ENCODE measurements around the gene PLCL2.

DNA sequence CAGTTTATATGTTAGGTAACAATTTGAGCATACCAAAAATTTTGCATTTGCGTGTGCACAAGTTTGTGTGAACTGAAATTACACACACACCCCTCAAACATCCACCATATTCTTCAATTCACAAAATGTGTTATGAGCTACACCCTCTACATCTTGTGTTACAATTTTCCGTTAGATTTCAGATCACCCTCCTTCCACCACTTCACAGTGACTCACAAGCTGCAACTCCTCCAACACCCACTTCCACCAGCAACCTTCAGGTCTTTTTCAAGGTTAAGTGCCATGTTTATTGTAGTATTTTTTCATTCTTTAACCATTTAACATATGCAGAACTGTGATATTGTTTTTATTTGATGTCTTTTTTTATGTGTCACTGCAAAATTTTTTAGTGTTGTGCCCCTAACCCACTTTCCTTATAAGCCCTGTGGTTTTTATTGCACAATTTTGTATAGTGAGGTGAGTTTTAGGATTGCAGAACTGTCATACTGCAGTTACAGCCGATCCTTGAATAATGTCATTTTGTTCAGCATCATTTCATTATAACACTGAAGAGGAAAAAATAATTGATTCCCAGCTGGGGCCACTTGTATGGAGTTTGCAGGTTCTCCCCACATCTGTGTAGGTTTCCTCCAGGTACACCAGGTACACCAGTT lies 148.9 kb downstream of the PLCL2 start:
- TF ChIP-seq POLR2A (IDR thresholded peaks at IDR 0.05), result no peak
- TF ChIP-seq, protein P1, sequence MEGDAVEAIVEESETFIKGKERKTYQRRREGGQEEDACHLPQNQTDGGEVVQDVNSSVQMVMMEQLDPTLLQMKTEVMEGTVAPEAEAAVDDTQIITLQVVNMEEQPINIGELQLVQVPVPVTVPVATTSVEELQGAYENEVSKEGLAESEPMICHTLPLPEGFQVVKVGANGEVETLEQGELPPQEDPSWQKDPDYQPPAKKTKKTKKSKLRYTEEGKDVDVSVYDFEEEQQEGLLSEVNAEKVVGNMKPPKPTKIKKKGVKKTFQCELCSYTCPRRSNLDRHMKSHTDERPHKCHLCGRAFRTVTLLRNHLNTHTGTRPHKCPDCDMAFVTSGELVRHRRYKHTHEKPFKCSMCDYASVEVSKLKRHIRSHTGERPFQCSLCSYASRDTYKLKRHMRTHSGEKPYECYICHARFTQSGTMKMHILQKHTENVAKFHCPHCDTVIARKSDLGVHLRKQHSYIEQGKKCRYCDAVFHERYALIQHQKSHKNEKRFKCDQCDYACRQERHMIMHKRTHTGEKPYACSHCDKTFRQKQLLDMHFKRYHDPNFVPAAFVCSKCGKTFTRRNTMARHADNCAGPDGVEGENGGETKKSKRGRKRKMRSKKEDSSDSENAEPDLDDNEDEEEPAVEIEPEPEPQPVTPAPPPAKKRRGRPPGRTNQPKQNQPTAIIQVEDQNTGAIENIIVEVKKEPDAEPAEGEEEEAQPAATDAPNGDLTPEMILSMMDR (IDR thresholded peaks at IDR 0.05), result no peak
